ENCODE data around the gene PID1.
"Not testable (repeated sequence)": the region's sequence is repeated elsewhere in the genome, so short reads cannot be mapped to it uniquely, and the experiment has no call there.

PID1 gene

DNA sequence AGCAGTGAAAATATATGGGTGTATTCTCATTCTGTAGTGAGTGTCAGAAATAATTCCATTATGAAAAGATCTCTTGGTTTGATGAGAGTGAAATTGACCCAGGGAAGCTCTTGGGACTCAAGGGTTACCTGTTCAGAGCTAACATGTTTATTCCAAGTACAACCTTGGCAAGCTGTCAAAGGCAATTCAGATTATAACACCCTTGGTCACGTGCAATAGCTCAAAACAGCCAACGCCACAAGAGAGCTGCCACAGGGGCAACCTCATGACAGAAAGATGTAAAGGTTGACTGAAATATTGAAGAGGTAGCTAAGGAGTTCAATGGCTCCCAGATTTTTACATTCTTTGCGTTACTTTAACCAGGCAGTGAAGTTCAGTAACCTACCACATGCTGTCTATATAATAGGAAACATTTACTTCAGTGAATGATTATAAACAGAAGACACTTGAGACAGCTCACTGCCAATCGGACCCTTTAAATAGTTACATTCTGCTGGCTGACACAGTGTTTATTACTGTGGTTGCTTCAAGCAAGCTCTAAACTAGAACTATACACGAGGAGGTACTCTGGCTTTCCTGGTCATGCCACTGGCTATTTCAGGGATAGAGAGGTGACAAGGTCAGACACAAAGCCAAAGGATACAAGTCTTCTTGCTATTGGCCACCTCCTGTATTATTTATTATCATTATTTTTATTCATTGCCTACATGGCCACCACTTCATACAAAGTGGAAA, 187.3 kb downstream of the PID1 start:
- H3K27me3 Mint-ChIP-seq (ENCODE audit: low read depth), result no peaks in the 10 kb centered on the region
- H3K4me3 Mint-ChIP-seq, result no peak overlapping the region
- no peak overlapping the region for H3K27ac Mint-ChIP-seq
- peaks cover 2% of the 10 kb centered on the region for H3K9me3 Mint-ChIP-seq
- no peaks in the 10 kb centered on the region for H3K36me3 Mint-ChIP-seq (ENCODE audit: low read depth)
- TF ChIP-seq, protein P1, sequence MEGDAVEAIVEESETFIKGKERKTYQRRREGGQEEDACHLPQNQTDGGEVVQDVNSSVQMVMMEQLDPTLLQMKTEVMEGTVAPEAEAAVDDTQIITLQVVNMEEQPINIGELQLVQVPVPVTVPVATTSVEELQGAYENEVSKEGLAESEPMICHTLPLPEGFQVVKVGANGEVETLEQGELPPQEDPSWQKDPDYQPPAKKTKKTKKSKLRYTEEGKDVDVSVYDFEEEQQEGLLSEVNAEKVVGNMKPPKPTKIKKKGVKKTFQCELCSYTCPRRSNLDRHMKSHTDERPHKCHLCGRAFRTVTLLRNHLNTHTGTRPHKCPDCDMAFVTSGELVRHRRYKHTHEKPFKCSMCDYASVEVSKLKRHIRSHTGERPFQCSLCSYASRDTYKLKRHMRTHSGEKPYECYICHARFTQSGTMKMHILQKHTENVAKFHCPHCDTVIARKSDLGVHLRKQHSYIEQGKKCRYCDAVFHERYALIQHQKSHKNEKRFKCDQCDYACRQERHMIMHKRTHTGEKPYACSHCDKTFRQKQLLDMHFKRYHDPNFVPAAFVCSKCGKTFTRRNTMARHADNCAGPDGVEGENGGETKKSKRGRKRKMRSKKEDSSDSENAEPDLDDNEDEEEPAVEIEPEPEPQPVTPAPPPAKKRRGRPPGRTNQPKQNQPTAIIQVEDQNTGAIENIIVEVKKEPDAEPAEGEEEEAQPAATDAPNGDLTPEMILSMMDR (IDR thresholded peaks at IDR 0.05; ENCODE audit: unreplicated experiment in 3 of 3), result no peak
- H3K4me1 Mint-ChIP-seq, result peaks cover 32% of the 10 kb centered on the region

DNA sequence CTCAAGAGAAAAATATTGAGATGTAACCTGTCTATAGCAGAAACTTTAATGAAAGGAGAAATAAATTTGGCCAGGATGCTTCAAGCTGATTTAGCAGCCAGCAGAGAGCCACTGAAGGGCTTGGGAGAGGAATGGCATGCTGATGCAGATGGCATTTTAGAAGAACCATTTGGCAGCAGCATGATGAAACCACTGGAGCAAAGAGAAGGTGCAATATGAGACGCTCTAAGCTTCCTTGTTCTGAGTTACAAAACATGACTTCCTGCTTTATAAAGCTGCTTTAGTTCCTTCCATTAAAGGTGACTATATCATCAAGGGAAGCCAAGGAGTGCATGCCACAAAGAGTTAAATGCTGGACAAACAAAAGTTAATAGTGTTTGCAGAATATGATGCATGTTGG, 189.7 kb downstream of the PID1 start:
- H3K27ac Mint-ChIP-seq, result no peak overlapping the region
- H3K36me3 Mint-ChIP-seq (ENCODE audit: low read depth), result no peaks in the 10 kb centered on the region
- TF ChIP-seq, protein P1 (IDR thresholded peaks at IDR 0.05; ENCODE audit: unreplicated experiment in 3 of 3), result no peak
- H3K4me1 Mint-ChIP-seq, result peaks cover 12% of the 10 kb centered on the region
- H3K9me3 Mint-ChIP-seq, result peaks cover 5% of the 10 kb centered on the region
- H3K27me3 Mint-ChIP-seq (ENCODE audit: low read depth), result no peaks in the 10 kb centered on the region
- H3K4me3 Mint-ChIP-seq, result no peak overlapping the region

DNA sequence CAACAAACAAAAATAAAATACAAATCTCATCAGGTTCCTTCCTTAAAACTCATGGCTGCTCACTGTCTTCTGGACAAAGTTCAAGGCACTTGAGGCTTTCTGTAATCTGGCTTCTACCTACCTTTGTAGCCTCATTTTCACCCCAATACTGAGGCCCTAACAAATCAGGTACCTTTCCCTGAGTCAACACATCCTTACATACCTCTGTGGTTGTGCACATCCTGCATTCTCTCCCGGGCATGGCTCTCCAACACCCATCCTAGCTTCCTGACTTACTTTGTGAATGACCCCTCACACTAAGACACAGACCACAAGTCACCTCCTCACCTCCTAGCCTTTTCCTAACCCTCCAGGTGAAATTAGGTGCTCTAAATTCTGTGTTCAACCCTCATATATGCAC, 190.9 kb downstream of the PID1 start:
- Mint-ChIP-seq H3K27me3 (ENCODE audit: low read depth) (no peaks in the 10 kb centered on the region), H3K9me3 (peaks cover 12% of the 10 kb centered on the region), H3K27ac (no peak overlapping the region), H3K4me1 (peaks cover 9% of the 10 kb centered on the region), H3K36me3 (ENCODE audit: low read depth) (no peaks in the 10 kb centered on the region), H3K4me3 (no peak overlapping the region)
- TF ChIP-seq, protein P1 (IDR thresholded peaks at IDR 0.05; ENCODE audit: unreplicated experiment in 3 of 3), result no peak

- H3K27me3 Mint-ChIP-seq (ENCODE audit: low read depth); H3K27ac Mint-ChIP-seq; H3K4me1 Mint-ChIP-seq; H3K4me3 Mint-ChIP-seq; H3K36me3 Mint-ChIP-seq (ENCODE audit: low read depth): not testable (repeated sequence)
- peaks cover 12% of the 10 kb centered on the region for H3K9me3 Mint-ChIP-seq
Measured at GRCh38 chr2:229076886-229077285, 194.2 kb downstream of the PID1 start.

DNA sequence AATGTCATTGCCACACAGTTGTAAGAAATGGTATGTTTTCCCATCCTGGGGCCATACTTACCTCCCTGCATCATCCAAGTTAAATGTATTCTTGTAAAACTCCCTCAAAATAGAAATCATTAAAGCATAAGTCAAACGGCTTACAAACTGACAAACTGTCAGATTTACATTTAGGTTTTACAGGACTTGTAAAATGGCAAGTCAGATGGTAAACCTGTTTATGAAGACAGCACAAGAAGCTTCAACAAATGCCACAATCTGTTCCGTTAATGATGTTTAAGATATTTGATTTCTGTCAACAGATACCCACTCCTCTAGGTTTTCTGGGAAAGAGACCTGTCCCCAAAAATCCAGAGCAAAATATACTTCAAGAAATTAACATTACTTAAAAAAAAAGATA, 197.2 kb downstream of the PID1 start:
- H3K27ac Mint-ChIP-seq, result no peak overlapping the region
- no peak overlapping the region for H3K4me3 Mint-ChIP-seq
- TF ChIP-seq, protein P1 (IDR thresholded peaks at IDR 0.05; ENCODE audit: unreplicated experiment in 3 of 3), result no peak
- peaks cover 10% of the 10 kb centered on the region for H3K9me3 Mint-ChIP-seq
- H3K27me3 Mint-ChIP-seq (ENCODE audit: low read depth), result no peaks in the 10 kb centered on the region
- no peaks in the 10 kb centered on the region for H3K36me3 Mint-ChIP-seq (ENCODE audit: low read depth)
- peaks cover 6% of the 10 kb centered on the region for H3K4me1 Mint-ChIP-seq

DNA sequence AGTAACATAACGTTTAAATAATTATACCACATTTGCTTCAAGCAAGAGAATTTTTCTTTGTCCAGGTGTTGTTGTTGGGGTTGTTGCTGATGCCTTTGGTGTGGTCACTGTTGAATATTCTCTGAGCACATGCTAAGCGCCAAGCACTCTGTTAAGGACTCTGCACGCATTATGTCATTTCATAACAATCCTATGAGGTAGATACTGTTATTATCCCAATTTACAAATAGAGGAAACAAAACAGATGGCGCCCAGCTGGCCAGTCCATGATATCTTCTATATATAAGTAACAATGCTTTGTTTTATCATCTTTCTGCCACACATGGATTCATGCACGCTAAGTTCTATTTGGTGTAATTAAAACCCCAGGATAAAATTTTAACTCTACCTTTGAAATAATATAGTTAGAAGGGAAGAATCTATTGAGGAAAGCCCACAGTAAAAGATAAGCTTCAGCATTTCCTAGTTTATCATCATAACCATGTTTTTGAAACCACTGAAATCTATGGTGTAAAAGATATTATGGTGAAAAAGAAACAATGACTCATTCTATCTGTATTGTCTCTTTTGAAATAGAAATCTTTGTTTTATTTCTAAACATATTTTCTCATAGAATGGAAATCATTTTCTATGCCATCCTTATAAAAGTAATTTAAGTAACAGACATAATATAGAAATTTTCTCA, 199.7 kb downstream of the PID1 start:
- H3K27ac Mint-ChIP-seq, result peak overlapping the region in 1 of 3 experiments; percentile 46
- H3K36me3 Mint-ChIP-seq (ENCODE audit: low read depth), result no peaks in the 10 kb centered on the region
- no peak overlapping the region for H3K4me3 Mint-ChIP-seq
- peaks cover 7% of the 10 kb centered on the region for H3K9me3 Mint-ChIP-seq
- H3K27me3 Mint-ChIP-seq (ENCODE audit: low read depth), result no peaks in the 10 kb centered on the region
- TF ChIP-seq, protein P1 (IDR thresholded peaks at IDR 0.05; ENCODE audit: unreplicated experiment in 3 of 3), result no peak
- H3K4me1 Mint-ChIP-seq, result peaks cover 6% of the 10 kb centered on the region

Measured in nephron (organoid).